Suprapubic skin (tissue), 4 donors: ENCODE measurements around the gene LAMB4.

Experiments used
- POLR2A ChIP-seq, 2 donors: fragments of 450-650 bp; IDR thresholded peaks; one replicate each; pipeline ENCODE4 v1.6.1; 2017; ENCODE audit warnings: antibody characterized with exemption in 2 of 2, mild to moderate bottlenecking in 2 of 2, moderate library complexity in 2 of 2
- POLR2AphosphoS5 ChIP-seq, 3 donors: sonication (generic); formaldehyde crosslinking; IDR thresholded peaks; one replicate each; pipeline ENCODE4 v1.6.1; 2017; ENCODE audit warnings: antibody characterized with exemption in 3 of 3

DNA sequence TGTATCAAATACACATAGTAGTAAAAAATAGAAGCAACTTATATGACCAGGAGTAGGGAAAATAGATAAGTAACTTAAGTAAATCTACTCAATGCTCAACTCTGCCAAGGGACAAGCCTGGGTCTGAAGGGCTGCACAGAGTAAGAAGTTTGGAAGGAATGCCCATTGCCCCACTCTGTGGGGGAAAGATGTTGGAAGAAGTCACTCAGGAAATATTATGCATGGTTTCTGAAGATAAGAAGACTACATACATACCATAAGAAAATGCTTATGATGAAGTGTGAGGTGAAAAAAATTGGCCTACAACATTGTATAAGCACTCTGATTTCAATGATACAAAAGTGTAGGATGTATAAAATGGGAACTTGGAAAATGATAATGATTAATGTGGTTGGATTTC lies 54.0 kb downstream of the LAMB4 start:
- no peak for TF ChIP-seq POLR2A (IDR thresholded peaks at IDR 0.05)
- TF ChIP-seq POLR2AphosphoS5 (IDR thresholded peaks at IDR 0.05): no peak
